ENCODE measurements around the gene MARCHF10. TPM values are rescaled to one million over a fixed set of nuclear protein-coding genes. Genes with fewer than 3 reads are reported as not detected.

Gene MARCHF10
- polyA plus RNA-seq, 1 experiment, result 0.43 TPM

DNA sequence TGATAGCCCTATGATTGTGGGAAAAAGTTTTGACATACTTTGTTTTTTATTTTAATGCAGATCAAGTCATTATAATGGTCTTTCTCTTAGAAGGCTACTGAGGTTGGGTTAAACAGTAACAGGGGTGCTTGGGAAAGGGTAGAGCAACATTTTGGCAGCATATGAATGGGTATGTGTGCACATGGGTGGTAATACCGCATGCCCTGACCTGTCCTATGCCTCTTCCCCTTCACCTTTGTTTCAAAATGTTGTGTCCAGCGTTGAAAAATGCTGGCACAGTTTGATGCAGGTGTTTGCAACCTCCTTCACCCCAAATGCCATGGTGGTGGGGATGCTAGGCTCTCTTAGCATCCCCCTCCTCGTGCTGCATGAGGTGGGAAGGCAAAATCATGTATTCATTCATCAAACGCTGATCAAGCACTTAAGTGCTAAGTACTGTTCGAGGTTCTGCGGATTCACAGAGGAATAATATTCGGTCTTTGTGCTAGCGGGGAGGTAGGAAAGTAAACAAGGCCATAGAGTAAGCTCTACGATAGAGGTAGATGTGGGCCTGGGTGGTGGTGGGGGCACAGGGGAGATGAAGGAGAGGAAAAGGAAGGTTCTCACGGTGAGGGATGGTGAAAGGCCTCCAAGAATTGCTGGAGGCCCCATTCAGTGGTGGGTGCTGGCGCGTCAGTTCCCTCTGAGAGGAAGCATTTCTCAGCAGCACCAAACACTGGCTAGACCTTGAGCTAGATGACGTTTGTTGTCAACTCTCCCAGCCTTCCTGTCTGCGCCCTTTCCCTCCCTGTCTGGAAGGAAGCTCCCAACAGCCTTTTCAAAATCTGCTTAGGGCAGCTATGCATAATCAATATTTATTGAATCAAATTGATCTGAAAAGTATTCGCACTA, 13.3 kb upstream of the MARCHF10 start:
- no peak for DNase-seq (ENCODE audit: low read depth)
- Histone ChIP-seq H3K4me3 (ENCODE audit: low read depth, low read length) (no peak overlapping the region), H3K27me3 (ENCODE audit: control insufficient read depth, insufficient read depth, low read length) (no peaks in the 10 kb centered on the region), H3K36me3 (ENCODE audit: control insufficient read depth, insufficient read depth, low read length) (no peaks in the 10 kb centered on the region)
- TF ChIP-seq, protein P1, sequence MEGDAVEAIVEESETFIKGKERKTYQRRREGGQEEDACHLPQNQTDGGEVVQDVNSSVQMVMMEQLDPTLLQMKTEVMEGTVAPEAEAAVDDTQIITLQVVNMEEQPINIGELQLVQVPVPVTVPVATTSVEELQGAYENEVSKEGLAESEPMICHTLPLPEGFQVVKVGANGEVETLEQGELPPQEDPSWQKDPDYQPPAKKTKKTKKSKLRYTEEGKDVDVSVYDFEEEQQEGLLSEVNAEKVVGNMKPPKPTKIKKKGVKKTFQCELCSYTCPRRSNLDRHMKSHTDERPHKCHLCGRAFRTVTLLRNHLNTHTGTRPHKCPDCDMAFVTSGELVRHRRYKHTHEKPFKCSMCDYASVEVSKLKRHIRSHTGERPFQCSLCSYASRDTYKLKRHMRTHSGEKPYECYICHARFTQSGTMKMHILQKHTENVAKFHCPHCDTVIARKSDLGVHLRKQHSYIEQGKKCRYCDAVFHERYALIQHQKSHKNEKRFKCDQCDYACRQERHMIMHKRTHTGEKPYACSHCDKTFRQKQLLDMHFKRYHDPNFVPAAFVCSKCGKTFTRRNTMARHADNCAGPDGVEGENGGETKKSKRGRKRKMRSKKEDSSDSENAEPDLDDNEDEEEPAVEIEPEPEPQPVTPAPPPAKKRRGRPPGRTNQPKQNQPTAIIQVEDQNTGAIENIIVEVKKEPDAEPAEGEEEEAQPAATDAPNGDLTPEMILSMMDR (IDR thresholded peaks at IDR 0.05; ENCODE audit: insufficient read depth, low read depth, low read length), result no peak
- POLR2A ChIA-PET, result no interaction called here
- CTCF ChIA-PET, result interaction anchor here (0.6 to 1.1 kb wide), 2 partner anchors 45 to 147 kb away, joined by 3 read pairs; no protein-coding TSS in a partner anchor

DNA sequence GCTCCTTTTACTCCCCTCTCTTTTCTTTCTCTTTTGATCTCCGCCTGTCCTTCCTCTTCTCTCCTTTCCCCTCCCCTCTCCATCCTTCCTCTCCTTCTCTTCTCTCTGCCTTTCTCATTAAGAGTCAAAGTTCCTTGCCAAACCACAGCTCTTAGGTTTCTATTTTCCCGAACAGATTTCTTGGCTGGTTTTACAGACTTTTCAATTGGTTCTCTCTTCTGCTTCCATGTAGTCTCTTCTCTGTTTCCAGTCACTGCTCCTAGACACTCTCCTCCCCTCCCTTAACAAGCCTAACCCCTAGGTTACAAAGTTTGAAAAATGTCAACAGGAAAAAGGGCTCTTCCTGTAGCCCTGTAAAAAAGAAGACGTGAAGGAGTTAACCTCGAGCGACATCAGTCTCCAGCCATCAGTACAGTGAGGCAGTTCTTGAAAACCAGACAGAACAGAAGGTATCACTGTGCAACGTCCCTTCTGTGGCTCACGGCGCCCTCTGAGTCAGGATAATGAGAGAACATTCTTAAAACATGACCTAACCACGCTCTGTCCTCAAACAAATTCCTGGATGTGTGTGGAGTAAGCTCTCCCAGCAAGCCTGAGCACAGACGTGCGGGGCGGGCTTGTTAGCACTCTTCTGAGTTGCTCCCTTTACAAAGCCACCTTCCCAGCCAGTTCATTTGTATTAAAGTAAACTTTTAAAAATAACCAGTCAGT, 11.6 kb upstream of the MARCHF10 start:
- POLR2A ChIA-PET, result interaction anchor here (0.6 kb wide), 2 partner anchors 61 to 128 kb away, joined by 3 to 4 read pairs; no protein-coding TSS in a partner anchor
- CTCF ChIA-PET, result interaction anchor here (1.0 to 1.2 kb wide), 2 partner anchors 7 to 15 kb away, joined by 3 read pairs; no protein-coding TSS in a partner anchor

DNA sequence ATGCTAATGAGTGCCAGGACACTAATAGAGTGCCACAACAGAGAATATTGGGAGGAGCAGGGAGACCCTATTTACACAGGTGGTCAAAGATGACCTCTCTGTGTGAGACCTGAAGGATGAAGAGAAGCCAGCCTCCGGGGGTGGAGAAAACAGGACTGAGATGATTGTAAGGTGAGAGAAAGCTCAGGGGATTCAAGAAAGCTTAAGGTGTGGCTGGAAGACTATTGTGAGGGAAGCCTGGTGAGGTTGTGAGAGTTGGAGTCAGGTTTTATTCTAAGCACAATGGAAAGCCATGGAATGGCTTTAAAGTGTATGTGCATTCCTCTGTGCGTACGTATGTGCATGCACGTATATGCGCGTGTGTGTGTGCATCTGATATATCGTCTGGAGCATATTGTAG, 10.4 kb upstream of the MARCHF10 start:
- TF ChIP-seq, protein P1 (IDR thresholded peaks at IDR 0.05; ENCODE audit: insufficient read depth, low read depth, low read length), result no peak
- Histone ChIP-seq H3K4me3 (ENCODE audit: low read depth, low read length) (no peak overlapping the region), H3K36me3 (ENCODE audit: control insufficient read depth, insufficient read depth, low read length) (no peaks in the 10 kb centered on the region), H3K27me3 (ENCODE audit: control insufficient read depth, insufficient read depth, low read length) (no peaks in the 10 kb centered on the region)
- no peak for DNase-seq (ENCODE audit: low read depth)
- ChIA-PET POLR2A (no interaction called here), CTCF (interaction anchor here (1.0 to 1.2 kb wide), 2 partner anchors 9 to 13 kb away, joined by 3 read pairs; no protein-coding TSS in a partner anchor)

More for the DNA sequence above, 11.6 kb upstream of the MARCHF10 start:
- TF ChIP-seq, protein P1 (IDR thresholded peaks at IDR 0.05; ENCODE audit: insufficient read depth, low read depth, low read length), result no peak
- DNase-seq (ENCODE audit: low read depth), result peak; percentile 91
- H3K4me3 ChIP-seq (ENCODE audit: low read depth, low read length), result peak overlapping the region; percentile 21
- H3K36me3 ChIP-seq (ENCODE audit: control insufficient read depth, insufficient read depth, low read length), result no peaks in the 10 kb centered on the region
- H3K27me3 ChIP-seq (ENCODE audit: control insufficient read depth, insufficient read depth, low read length), result no peaks in the 10 kb centered on the region

DNA sequence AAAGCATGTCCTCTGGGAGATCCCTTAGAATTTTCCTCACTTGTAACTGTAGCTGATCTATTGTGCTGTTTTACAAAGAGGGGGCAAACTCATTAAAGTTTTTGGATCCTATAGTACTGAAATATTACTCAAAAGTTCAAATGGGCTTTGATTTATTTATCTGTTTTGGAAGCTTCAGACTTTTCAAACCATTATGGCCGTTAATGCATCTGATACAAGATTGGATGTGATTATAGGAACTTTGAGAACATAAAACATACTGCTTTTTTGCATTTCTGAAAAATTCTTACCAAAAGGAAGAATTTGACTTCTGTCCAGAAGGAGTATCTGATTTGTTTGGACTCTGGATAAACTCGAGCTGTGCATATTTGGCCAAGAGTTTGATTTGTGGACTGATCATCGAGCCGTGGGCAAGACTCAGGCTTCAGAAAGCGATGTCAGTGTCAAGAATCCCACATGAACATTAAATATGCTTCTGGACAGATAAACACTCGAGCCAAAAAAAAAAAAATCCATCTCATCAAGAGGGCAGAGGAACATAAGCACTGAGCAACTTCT, 8.2 kb upstream of the MARCHF10 start:
- no peak for DNase-seq (ENCODE audit: low read depth)
- no peaks in the 10 kb centered on the region for H3K36me3 ChIP-seq (ENCODE audit: control insufficient read depth, insufficient read depth, low read length)
- ChIA-PET CTCF (interaction anchor here (0.7 kb wide), 1 partner anchor 721 kb away, joined by 3 read pairs; no protein-coding TSS in a partner anchor), POLR2A (no interaction called here)
- TF ChIP-seq, protein P1 (IDR thresholded peaks at IDR 0.05; ENCODE audit: insufficient read depth, low read depth, low read length), result no peak
- H3K4me3 ChIP-seq (ENCODE audit: low read depth, low read length), result no peak overlapping the region
- no peaks in the 10 kb centered on the region for H3K27me3 ChIP-seq (ENCODE audit: control insufficient read depth, insufficient read depth, low read length)

Data from BJ (cell line).